ENCODE data around the gene LRRC4B. TPM values are rescaled to one million over a fixed set of nuclear protein-coding genes. Genes with fewer than 3 reads are reported as not detected.

Gene LRRC4B
- total and polyA plus RNA-seq, 2 donors (not counting 1 experiment from before 2014, with no cell fraction given): 0.02 to 0.17 TPM

GRCh38 chr19:50495020-50495531 lies 73.2 kb downstream of the LRRC4B start:
- no peaks in the 10 kb centered on the region for H3K4me1 ChIP-seq (ENCODE audit: control insufficient read depth, extremely low read depth, insufficient read depth, low read length)
- no peak overlapping the region for H3K9ac ChIP-seq (ENCODE audit: insufficient read depth, low read length)
- H3K36me3 ChIP-seq (ENCODE audit: control insufficient read depth, insufficient read depth, low read length): no peaks in the 10 kb centered on the region
- H3K27me3 ChIP-seq (ENCODE audit: control insufficient read depth, insufficient read depth, low read length): peaks cover 20% of the 10 kb centered on the region
- no peaks in the 10 kb centered on the region for H3K79me2 ChIP-seq (ENCODE audit: control insufficient read depth, insufficient read depth, low read length)
- no peak for TF ChIP-seq EZH2 (IDR thresholded peaks at IDR 0.05; ENCODE audit: low read length, missing control alignments)
- no peak for TF ChIP-seq CTCF (conservative IDR thresholded peaks at IDR 0.05 in 1 of 2, IDR thresholded peaks at IDR 0.05 in 1 of 2; ENCODE audit: low read depth in 1 of 2, low read length in 2 of 2)
- no peak for DNase-seq (ENCODE audit: low read depth in 2 of 2)
- H2AFZ ChIP-seq (ENCODE audit: low read length): no peak overlapping the region
- H3K27ac ChIP-seq (ENCODE audit: insufficient read depth, low read length): no peak overlapping the region
- no peak overlapping the region for H3K4me3 ChIP-seq (replicated peaks in 1 of 4; ENCODE audit: control extremely low read depth in 1 of 4, insufficient read depth in 1 of 4, low read depth in 3 of 4, low read length in 4 of 4)
- H4K20me1 ChIP-seq (ENCODE audit: control insufficient read depth, extremely low read depth, insufficient read depth, low read length): no peaks in the 10 kb centered on the region
- no peak overlapping the region for H3K4me2 ChIP-seq (ENCODE audit: extremely low read depth, insufficient read depth, low read length)
- no peaks in the 10 kb centered on the region for H3K9me3 ChIP-seq (ENCODE audit: control insufficient read depth, insufficient read depth, low read depth, low read length)

- Histone ChIP-seq H3K27me3 (ENCODE audit: control insufficient read depth, insufficient read depth, low read length) (peaks cover 21% of the 10 kb centered on the region), H3K4me1 (ENCODE audit: control insufficient read depth, extremely low read depth, insufficient read depth, low read length) (no peaks in the 10 kb centered on the region), H4K20me1 (ENCODE audit: control insufficient read depth, extremely low read depth, insufficient read depth, low read length) (no peaks in the 10 kb centered on the region), H3K79me2 (ENCODE audit: control insufficient read depth, insufficient read depth, low read length) (no peaks in the 10 kb centered on the region), H3K4me3 (replicated peaks in 1 of 4; ENCODE audit: control extremely low read depth in 1 of 4, insufficient read depth in 1 of 4, low read depth in 3 of 4, low read length in 4 of 4) (no peak overlapping the region), H3K9ac (ENCODE audit: insufficient read depth, low read length) (no peak overlapping the region), H3K27ac (ENCODE audit: insufficient read depth, low read length) (no peak overlapping the region), H3K4me2 (ENCODE audit: extremely low read depth, insufficient read depth, low read length) (no peak overlapping the region), H3K9me3 (ENCODE audit: control insufficient read depth, insufficient read depth, low read depth, low read length) (no peaks in the 10 kb centered on the region), H2AFZ (ENCODE audit: low read length) (no peak overlapping the region), H3K36me3 (ENCODE audit: control insufficient read depth, insufficient read depth, low read length) (no peaks in the 10 kb centered on the region)
- TF ChIP-seq EZH2 (IDR thresholded peaks at IDR 0.05; ENCODE audit: low read length, missing control alignments) (no peak), CTCF (conservative IDR thresholded peaks at IDR 0.05 in 1 of 2, IDR thresholded peaks at IDR 0.05 in 1 of 2; ENCODE audit: low read depth in 1 of 2, low read length in 2 of 2) (no peak)
- DNase-seq (ENCODE audit: low read depth in 2 of 2): no peak
These were observed 73.8 kb downstream of the LRRC4B start for GRCh38 chr19:50494186-50495019.

GRCh38 chr19:50493171-50493570 lies 75.1 kb downstream of the LRRC4B start:
- H3K9me3 ChIP-seq (ENCODE audit: control insufficient read depth, insufficient read depth, low read depth, low read length): no peaks in the 10 kb centered on the region
- no peak overlapping the region for H3K4me2 ChIP-seq (ENCODE audit: extremely low read depth, insufficient read depth, low read length)
- no peaks in the 10 kb centered on the region for H4K20me1 ChIP-seq (ENCODE audit: control insufficient read depth, extremely low read depth, insufficient read depth, low read length)
- no peak overlapping the region for H3K4me3 ChIP-seq (replicated peaks in 1 of 4; ENCODE audit: control extremely low read depth in 1 of 4, insufficient read depth in 1 of 4, low read depth in 3 of 4, low read length in 4 of 4)
- no peak overlapping the region for H2AFZ ChIP-seq (ENCODE audit: low read length)
- H3K4me1 ChIP-seq (ENCODE audit: control insufficient read depth, extremely low read depth, insufficient read depth, low read length): no peaks in the 10 kb centered on the region
- TF ChIP-seq CTCF (conservative IDR thresholded peaks at IDR 0.05 in 1 of 2, IDR thresholded peaks at IDR 0.05 in 1 of 2; ENCODE audit: low read depth in 1 of 2, low read length in 2 of 2): no peak
- TF ChIP-seq EZH2 (IDR thresholded peaks at IDR 0.05; ENCODE audit: low read length, missing control alignments): no peak
- no peak for DNase-seq (ENCODE audit: low read depth in 2 of 2)
- no peak overlapping the region for H3K27ac ChIP-seq (ENCODE audit: insufficient read depth, low read length)
- no peak overlapping the region for H3K9ac ChIP-seq (ENCODE audit: insufficient read depth, low read length)
- H3K27me3 ChIP-seq (ENCODE audit: control insufficient read depth, insufficient read depth, low read length): peaks cover 25% of the 10 kb centered on the region
- H3K36me3 ChIP-seq (ENCODE audit: control insufficient read depth, insufficient read depth, low read length): no peaks in the 10 kb centered on the region
- no peaks in the 10 kb centered on the region for H3K79me2 ChIP-seq (ENCODE audit: control insufficient read depth, insufficient read depth, low read length)

All from fibroblast of lung (primary cell).